ENCODE data around the gene ADAM29. TPM values are rescaled to one million over a fixed set of nuclear protein-coding genes. Genes with fewer than 3 reads are reported as not detected.
"Not testable (repeated sequence)": the region's sequence is repeated elsewhere in the genome, so short reads cannot be mapped to it uniquely, and the experiment has no call there.

Gene ADAM29
- total RNA-seq: 0.31 TPM

DNA sequence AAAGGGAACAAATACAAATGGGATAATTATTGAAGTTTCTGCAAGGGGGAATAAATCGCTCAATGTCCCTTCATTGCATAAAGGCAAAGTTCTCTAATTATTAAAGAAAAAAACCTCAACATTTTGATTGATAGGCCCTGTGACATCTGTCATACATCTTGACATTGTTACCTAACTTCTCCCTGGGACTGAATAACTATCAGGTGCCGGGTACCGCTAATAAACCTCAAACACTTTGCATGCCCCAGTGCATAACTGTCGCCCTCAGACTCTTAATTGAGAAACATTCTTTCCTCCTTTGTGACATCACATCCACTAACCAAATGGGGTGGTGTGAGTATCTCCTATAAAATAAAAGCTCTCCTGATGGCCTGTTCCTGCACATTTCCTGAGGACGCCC lies at the start of gene ADAM29:
Gene ADAM29 (plus strand): TSS at position 301 of the 400 bp plus-strand sequence. CDS start 57,168 bp downstream, outside the sequence.
- no peak for DNase-seq

DNA sequence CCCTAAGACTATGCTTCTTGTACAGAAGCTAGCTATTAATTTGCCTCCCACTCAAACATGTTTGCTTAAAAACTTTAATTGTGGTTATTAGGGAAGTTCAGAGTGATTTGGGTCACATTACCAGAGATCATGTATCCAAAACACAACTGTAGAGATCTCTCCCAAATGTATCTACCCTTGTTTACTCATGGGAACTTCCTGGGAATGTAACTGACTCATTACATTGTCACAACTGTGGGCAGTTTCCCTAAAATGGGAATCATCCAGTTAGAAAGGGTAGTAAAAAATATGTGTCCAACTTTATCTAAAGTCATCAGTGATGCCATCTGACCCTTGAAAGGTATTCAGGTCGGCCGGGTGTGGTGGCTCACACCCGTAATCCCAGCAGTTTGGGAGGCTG lies 48.8 kb upstream of the ADAM29 start:
- no peak for DNase-seq

DNA sequence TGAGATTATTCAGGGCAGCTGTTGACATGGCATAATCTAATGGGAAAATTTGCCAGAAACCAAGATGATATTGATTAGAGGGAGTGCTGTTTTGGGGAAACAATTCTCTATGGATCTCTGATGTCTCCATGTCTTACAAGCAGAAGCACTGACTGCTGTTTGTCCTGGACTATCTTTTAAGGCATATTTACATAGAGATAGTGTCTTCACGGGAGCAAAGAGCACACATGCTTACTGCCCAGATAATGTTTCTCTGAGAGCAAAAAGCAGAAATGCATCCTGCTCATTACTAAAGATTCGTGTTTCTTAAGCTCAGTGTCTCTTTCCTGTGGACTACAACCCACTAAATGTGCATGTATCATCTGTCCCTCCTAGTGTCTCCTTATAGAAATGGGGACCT lies 47.8 kb upstream of the ADAM29 start:
- DNase-seq: no peak

DNA sequence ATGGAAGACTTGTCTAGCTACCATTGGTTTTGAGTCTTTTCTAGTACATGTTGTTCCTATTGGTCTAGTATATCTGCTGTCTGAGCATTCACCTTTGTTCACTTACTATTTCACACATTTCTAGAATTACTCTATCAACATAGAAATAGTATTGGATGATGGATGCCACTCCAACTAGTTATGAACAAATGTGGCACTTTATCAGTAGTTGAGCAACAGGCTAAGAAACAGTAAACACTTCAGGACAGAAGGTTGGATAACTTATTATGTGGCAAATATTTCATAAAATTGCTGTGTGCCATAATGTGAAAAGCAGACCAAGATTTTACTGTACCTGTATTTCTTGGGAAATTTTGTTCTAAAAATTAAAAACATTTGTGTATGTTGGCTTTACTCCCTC lies 46.8 kb upstream of the ADAM29 start:
- no peak for DNase-seq

DNA sequence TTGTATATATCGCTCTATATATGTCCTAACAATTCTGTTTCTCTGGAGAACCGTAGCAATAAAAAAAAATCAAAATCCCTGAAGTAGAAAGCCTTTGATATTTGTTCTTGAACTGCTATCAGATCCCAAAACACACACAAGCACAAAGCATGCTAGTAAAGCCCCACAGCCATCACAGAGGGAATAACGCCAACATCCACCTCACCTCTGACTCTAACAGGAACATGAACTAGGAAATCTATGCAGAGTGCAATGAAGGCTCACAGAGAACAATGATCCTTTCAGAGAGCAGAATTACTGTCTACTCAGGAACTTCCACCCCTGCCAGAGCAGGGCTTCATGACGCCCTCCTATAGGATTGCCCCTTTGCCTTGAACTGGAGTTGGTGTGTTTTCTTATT lies 45.0 kb upstream of the ADAM29 start:
- not testable (repeated sequence) for DNase-seq

DNA sequence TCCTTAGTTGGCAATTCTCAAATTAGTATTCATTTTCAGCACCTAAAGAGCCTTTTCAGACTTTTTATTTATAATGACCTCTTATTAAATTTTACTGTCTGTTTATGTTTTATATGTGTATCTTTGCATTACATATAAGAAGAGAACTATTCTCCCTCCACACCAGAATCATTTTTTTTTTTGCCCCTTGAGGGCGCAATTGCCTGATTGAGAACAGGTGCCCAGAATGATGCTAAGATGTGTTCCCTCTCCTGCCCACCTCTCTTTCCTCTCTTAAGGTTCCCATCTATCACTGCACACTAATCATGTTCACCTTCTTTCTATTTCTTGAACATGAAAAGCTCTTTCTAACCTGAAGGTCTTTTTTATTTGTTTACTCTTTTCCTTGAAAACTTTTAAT lies 44.2 kb upstream of the ADAM29 start:
- DNase-seq: no peak

DNA sequence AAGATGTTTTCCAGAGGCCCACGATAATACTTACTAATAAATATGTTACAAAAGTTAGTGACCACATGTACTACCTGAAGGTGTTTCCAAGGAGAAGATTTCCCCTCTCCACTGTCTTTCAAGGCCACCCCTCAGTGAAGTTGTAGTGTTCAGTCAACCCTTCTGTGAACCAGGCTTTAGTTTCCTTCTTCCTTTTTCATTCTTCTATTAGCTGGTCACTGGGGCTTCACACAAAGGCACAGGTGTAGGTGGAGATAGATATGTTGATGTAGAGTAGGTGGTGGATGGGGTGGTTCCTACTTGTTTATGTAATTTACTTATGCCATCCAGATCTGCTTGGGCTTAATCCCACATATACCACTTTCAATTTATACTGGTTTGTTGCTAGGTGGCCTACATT lies 43.3 kb upstream of the ADAM29 start:
- DNase-seq: no peak

DNA sequence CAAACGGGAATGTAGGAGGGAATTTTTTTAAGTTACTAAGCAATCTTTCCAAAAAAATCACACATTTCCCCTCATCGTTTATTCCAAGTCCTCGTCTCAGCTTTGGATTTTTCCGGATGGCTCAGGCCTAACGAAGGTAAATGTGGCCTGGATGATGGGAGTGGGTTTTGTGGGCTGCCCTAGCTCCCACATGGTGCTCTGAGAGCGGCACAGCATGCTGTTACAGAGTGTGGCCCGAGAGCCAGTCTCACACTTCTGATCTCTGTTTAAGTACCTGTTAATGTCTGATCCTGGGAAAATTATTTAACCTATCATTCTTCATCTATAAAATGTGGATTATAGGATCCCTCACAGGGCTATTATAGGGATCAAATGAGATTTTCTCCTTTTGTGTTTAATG lies 38.2 kb upstream of the ADAM29 start:
- no peak for DNase-seq

DNA sequence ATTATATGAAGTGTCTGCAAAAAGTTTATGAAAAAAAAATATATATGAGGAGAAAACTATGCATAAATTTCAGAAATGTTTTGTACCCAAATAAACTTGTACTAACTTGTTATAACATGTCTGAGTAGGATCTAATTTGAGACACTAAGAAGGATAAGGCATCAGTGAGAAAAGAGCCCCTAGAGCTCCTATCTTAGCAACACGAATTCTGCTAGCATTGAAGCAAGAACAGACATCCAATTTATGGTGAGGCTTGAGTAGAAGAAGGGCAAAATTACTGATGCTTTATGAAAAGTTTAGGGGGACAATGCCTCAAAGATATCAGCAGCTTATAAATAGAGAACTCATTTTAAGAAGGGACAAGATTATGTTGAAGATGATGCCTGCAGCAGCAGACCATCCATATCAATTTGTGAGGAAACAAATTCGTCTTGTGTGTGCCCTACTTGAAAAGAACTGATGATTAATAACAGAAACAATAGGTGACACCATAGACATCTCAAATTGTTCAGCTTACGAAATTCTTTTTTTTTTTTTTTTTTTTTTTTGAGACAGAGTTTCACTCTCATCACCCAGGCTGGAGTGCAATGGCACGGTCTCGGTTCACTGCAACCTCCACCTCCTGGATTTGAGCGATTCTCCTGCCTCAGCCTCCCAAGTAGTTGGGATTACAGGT lies 35.7 kb upstream of the ADAM29 start:
- DNase-seq: no peak

DNA sequence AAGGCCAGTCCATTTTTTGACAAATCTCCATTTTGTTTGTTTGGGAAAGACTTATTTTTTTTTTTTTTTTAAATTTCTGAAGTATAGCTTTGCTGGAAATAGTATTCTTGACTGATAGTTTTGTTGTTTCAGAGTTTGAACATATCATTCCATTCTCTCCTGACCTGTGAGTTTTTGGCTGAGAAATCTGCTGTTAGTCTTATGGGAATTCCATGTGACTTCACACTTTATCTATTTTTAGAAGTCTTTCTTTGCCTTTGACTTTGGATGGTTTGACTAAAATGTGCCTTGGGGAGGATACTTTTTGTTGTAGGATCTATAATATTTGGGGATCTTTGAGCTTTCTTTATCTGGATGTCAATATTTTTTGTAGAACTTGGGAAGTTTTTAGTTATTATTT lies 10.7 kb upstream of the ADAM29 start:
- no peak for DNase-seq

DNA sequence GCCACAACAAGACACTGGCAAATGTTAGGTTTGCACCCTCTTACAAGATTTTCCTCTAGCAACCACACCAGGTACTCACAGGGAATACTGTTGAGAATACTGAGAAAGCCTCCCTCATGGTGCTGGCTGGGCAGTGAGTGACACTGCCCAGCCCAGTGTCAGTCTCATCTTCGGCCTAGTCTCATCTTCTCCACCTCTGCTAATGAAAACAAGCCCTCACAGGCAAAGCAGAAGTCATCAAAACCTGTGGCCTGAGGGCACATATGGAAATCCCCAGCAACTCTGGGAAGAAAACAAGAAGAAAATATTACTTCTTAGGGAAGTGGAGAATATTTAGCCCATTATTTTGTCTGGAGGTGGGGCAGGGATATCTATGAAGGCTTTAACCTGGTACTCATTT lies 7.9 kb upstream of the ADAM29 start:
- no peak for DNase-seq

DNA sequence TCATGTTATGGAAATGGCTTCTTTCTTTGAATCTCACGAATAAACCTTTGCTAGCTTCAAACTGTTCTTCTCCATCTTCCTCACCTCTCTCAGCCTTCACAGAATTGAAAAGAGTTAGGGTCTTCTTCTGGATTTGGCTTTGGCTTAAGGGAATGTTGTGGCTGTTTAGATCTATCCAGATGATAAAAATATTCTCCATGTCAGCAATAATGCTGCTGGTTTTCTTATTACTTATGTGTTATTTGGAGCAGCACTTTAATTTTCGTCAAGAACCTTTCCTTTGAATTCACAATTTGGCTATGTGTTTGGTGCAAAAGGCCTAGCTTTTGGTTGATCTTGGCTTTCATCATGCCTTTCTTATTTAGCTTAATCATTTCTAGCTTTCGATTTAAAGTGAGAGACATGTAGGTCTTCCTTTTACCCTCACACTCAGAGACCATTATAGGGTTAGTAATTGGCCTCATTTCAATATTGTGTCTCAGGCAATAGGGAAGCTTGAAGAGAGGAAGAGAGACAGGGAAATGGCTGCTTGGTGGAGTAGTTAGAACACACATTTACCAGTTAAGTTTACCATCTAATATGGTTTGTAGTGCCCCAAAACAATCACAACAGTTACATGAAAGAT lies 5.1 kb upstream of the ADAM29 start:
- DNase-seq: no peak

DNA sequence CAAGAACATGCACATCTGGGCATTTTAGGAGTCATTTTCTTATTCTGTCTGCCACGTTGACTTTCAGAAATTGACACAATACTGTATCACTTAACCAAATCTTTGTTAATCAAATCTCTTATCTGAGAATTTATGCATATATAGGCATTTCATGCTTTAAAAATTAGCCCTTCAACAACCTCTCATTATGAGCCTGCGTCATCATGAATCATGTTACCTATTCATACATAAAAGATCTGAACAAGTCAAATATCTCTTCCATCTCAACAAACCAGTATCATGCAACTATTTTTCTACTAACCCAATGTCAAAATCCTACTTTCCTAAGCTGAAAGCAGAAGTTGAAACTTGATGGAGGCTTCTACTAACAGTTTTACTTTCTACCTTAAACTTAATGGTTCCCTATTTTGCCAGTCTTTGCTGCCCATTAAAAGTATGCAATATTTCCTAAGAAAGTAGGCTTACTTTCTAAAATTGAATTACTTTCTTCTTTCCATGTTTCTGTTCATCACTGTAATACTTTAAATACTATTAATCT lies 1.8 kb downstream of the ADAM29 start:
- DNase-seq: no peak

DNA sequence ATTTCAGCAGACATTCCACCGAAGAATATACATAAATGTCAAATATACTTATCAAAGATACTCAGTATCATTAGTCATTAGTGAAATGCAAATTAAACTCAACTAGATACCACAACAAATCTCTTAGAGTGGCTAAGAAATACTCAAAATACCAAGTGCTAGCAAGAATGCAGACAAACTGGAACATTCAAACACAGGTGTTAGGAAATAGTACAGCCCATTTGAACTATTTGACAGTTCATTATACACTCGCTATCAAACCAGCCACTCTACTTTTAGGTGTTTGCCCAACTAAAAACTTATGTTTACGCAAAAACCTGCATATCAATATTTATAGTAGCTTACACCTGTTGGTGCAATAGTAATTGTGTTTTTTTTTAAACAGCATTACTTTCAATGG lies 8.8 kb downstream of the ADAM29 start:
- DNase-seq: no peak

DNA sequence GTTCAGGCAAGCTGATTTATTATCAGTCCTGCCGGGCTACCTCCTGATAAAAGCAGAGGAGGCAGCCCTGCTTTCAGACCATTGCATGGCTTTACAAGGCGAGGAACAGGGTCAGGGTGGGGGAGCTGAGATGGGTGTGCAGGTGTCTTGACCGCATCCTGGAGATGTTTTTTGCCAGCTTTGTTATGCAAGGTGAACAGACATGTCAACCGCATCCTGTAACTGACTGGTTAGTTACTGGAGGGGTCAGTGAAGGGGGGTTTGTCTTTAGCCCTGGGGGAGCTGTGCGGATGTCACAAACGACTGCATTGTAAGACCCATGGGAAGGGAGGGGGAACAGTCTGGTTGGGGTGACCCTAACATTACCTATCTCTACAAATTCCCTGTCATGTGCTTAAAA lies 10.0 kb downstream of the ADAM29 start:
- no peak for DNase-seq

DNA sequence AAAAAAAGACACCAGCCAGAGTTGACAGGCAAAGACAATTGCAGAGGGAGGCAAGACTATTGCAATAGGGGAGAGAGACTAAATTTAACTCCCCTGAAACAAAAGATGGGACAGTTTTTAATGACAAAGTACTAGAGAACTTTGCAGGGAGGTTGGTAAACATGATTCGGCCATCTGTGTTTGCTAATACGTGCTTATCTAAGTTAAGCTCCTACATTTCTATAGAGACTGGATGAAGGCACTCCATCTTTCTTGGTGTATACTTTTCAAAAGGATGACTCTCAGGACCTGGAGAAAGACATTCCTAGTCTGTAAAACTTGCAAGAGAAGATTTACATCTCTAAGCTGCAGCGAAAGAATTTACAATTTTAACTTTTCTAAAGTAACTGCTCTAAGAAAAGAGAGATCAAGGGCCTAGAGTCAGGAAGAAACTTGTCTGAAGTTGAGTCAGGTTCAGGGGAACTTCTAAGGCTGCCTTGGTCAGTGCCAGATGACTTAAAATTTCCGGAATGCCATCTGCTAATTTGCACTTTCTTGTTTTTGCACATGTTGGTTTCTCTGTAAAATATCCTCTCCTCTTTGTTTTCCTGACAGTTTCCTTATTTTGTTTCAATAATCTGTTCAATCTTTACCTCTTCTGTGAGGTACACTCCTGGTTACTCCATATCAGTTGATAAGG lies 10.6 kb downstream of the ADAM29 start:
- DNase-seq: no peak

DNA sequence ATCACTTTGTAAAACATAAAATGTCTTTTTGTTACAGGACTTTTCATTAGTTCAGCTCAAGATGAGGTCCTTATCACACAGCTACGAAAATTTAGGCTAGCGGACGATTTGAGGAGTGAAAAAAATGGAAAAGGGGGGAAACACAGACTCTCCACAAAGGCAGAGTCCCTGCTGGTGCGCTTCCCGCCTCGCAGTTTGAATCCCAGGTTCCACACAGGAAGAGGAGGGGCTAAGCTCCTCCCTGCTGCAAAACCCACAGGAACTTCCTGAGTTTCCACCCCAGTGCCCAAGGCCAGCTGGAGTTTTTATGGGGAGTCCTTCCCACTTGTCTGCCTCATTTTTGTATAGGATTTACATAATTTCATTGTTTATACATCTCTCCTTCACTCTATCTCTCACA lies 11.2 kb downstream of the ADAM29 start:
- no peak for DNase-seq

DNA sequence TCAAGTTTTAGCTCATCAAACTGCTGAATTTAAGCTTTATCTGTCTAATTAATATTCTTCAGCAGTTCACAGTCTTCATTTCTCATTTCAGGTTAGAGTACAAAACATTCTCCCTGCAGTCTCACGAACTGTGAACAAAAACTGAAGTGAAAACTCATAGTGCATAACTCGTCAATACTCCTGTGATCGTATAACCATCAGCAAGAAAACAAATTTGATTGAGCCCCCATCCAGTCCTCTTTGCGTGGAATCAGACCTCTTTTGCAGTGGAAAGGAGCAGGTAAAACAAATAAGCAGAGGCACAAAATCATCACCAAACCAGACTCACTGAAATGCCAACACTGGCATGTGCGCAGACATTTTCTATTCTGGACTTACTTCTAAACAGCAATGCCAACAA lies 12.7 kb downstream of the ADAM29 start:
- DNase-seq: no peak

DNA sequence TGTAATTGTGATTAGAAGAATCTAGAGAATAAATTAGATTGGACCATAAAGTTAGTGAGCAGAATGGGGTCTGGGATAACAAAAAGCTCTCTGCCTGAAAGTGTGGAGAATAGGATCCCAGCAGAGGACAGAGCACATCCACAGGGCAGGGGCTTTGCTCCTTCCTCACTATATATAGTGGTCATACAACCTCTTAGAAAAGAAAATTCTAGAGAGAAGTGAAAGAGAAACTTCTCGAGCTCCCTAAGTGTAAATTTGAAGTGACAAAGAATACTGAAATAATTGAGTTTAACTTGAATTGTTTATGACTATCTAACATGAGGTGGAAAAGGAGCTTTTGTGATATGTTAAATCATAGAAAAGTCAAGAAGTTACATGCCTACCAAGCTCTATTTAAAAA lies 14.9 kb downstream of the ADAM29 start:
- DNase-seq: no peak

DNA sequence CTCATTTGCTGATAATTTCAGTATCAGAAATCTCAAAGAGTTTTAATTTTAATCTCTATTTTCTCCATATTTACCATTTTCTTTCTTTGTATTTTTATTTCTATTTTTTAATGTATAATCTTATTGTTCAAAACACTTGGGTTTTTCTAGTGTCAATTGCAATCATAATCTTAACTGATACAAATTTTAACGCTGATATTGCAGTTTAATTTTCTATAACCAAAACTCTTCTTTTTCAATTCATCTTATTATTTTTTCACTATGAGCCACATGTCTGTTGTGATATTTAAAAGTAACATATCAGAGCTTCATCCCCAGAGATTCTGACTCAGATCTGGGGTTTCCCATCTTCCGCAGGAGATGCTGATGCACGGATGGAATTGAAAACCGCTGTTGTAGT lies 16.2 kb downstream of the ADAM29 start:
- DNase-seq: no peak

DNA sequence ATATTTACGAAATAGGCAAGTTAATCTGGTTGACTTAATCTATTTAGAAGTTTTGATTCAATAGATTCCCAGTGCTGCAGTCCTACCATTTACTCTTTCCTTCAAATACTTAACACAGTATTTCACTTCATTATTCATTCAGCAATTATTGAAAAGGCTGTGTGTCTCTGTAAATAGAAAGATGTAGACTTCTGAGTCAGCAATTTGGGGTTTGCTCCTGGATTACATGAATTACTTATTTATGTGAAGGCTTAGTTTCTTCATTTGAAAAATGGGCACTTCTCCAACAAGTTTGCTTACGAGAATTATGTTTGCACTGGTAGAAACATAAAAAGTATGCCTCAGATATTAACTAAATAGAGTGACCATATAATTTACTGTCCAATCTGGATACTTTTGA lies 17.4 kb downstream of the ADAM29 start:
- DNase-seq: no peak

DNA sequence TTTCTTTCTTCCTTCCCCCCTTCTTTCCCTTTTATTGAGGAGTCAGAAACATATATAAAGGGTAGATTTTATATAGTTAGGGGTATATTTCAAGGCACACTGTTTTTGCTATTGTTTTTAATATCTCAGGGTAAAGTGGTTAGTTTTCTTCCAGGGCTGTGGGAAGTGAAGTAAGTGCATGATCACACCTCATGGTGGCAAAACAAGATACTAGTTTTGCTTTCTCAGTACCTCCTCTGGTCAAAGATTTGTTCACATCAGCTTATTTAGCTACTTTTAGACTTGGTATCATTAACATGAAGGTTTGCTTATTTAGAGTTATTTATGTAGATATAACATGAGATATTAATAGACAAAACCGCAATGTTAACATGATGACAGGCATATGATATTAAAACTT lies 21.8 kb downstream of the ADAM29 start:
- no peak for DNase-seq

DNA sequence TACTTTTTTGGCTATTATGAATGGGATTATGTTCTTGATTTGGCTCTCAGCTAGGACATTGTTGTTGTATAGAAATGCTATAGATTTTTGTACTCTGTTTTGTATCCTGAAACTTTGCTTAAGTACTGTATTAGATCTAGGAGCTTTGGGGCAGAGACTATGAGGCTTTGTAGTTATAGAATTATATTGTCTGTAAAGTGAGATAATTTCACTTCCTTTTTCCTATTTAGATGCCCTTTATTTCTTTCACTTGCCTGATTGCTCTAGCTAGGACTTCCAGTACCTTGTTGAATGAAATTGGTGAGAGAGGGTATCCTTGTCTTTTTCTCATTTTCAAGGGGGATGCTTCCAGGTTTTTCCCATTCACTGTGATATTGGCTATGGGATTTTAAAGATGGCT lies 28.1 kb downstream of the ADAM29 start:
- DNase-seq: no peak

DNA sequence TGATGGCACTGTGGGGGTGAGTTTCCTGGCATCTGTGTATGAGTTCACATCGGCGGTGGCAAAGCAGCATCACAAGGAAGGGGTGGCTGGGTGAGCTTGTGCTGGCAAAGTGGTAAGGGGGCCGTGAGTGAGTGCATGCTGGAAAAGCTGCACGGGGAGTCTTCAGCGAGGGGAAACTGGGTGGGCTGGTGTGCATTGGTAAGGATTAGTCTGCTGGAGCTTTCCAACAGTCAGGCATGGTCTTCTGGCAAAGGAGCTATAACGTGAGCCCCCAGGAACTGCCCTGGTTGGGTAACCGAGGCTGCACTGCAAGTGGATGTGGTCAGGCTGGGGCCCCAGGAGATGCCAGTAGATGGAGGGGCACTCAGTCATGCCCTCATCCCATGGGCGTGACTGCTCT lies 30.7 kb downstream of the ADAM29 start:
- no peak for DNase-seq

Data from occipital lobe (tissue), 2 donors.